HEK293T (cell line): ENCODE results near the gene NOL9.

Source experiments
- ELF4 ChIP-seq: fragments of 450-650 bp; IDR thresholded peaks from 2 replicates; pipeline ENCODE4 v1.6.1; 2017; ENCODE audit warnings: antibody characterized with exemption
- FOXA1 ChIP-seq: fragments of 450-650 bp; IDR thresholded peaks from 2 replicates; pipeline ENCODE4 v1.6.1; 2016; ENCODE audit warnings: mild to moderate bottlenecking
- FOXM1 ChIP-seq: fragments of 450-650 bp; IDR thresholded peaks from 2 replicates; pipeline ENCODE4 v1.6.1; 2017; ENCODE audit warnings: mild to moderate bottlenecking, borderline replicate concordance
- HDGF ChIP-seq: fragments of 450-650 bp; IDR thresholded peaks from 2 replicates; pipeline ENCODE4 v1.6.1; 2017; ENCODE audit warnings: antibody characterized with exemption, borderline replicate concordance
- SP1 ChIP-seq: fragments of 450-650 bp; IDR thresholded peaks from 2 replicates; pipeline ENCODE4 v1.6.1; 2017
- TARDBP ChIP-seq: fragments of 450-650 bp; IDR thresholded peaks from 2 replicates; pipeline ENCODE4 v1.6.1; 2016

GRCh38 chr1:6490181-6491080 is 63.9 kb downstream of the NOL9 start:
- no peak for TF ChIP-seq HDGF
- TF ChIP-seq FOXA1: no peak
- peak; percentile 41; the same call in 1 of the 2 replicates for TF ChIP-seq FOXM1
- peak; percentile 37; the same call in 1 of the 2 replicates for TF ChIP-seq TARDBP
- no peak for TF ChIP-seq SP1
- TF ChIP-seq ELF4: 0 out of 2 replicates have a peak, but pooled peaks have one; percentile 11
